Measurements from ENCODE around the gene DIP2C.

DIP2C gene

DNA sequence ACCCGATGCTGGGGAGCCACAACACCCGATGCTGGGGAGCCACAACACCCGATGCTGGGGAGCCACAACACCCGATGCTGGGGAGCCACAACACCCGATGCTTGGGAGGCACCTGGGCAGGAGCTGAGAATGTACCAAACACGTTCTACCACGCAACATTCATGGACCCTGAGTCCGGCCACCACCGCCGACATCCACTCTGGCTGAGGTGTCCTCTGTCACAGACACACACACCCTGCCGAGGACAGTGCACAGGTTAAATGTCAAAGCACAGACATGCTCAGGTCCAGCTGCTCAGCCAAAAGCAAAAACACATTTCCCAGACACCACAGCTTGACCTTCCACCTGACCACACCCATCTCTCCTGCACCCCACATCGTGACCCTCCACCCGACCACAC, 148.4 kb downstream of the DIP2C start:
- Histone ChIP-seq H3K36me3 (no peaks in the 10 kb centered on the region), H3K27ac (no peak overlapping the region), H3K9me3 (ENCODE audit: severe bottlenecking) (no peaks in the 10 kb centered on the region), H3K27me3 (ENCODE audit: insufficient read depth, low read depth, severe bottlenecking) (no peaks in the 10 kb centered on the region), H3K4me3 (ENCODE audit: low read depth, low read length) (no peak overlapping the region)
- no peak for DNase-seq
- TF ChIP-seq, protein P1, sequence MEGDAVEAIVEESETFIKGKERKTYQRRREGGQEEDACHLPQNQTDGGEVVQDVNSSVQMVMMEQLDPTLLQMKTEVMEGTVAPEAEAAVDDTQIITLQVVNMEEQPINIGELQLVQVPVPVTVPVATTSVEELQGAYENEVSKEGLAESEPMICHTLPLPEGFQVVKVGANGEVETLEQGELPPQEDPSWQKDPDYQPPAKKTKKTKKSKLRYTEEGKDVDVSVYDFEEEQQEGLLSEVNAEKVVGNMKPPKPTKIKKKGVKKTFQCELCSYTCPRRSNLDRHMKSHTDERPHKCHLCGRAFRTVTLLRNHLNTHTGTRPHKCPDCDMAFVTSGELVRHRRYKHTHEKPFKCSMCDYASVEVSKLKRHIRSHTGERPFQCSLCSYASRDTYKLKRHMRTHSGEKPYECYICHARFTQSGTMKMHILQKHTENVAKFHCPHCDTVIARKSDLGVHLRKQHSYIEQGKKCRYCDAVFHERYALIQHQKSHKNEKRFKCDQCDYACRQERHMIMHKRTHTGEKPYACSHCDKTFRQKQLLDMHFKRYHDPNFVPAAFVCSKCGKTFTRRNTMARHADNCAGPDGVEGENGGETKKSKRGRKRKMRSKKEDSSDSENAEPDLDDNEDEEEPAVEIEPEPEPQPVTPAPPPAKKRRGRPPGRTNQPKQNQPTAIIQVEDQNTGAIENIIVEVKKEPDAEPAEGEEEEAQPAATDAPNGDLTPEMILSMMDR (IDR thresholded peaks at IDR 0.05; ENCODE audit: low read depth, low read length) = no peak

GRCh38 chr10:538895-539294, 150.6 kb downstream of the DIP2C start:
- Histone ChIP-seq H3K27me3 (ENCODE audit: insufficient read depth, low read depth, severe bottlenecking) (no peaks in the 10 kb centered on the region), H3K36me3 (no peaks in the 10 kb centered on the region), H3K9me3 (ENCODE audit: severe bottlenecking) (no peaks in the 10 kb centered on the region), H3K4me3 (ENCODE audit: low read depth, low read length) (no peak overlapping the region), H3K27ac (no peak overlapping the region)
- TF ChIP-seq, protein P1 (IDR thresholded peaks at IDR 0.05; ENCODE audit: low read depth, low read length) = no peak
- DNase-seq = no peak

GRCh38 chr10:536935-537334, 152.5 kb downstream of the DIP2C start:
- Histone ChIP-seq H3K27ac (no peak overlapping the region), H3K9me3 (ENCODE audit: severe bottlenecking) (no peaks in the 10 kb centered on the region), H3K4me3 (ENCODE audit: low read depth, low read length) (no peak overlapping the region), H3K36me3 (no peaks in the 10 kb centered on the region), H3K27me3 (ENCODE audit: insufficient read depth, low read depth, severe bottlenecking) (no peaks in the 10 kb centered on the region)
- no peak for DNase-seq
- TF ChIP-seq, protein P1 (IDR thresholded peaks at IDR 0.05; ENCODE audit: low read depth, low read length) = no peak

GRCh38 chr10:536371-536925, 153.0 kb downstream of the DIP2C start:
- no peak for DNase-seq
- H3K27me3 ChIP-seq (ENCODE audit: insufficient read depth, low read depth, severe bottlenecking) = no peaks in the 10 kb centered on the region
- no peak overlapping the region for H3K27ac ChIP-seq
- H3K9me3 ChIP-seq (ENCODE audit: severe bottlenecking) = no peaks in the 10 kb centered on the region
- TF ChIP-seq, protein P1 (IDR thresholded peaks at IDR 0.05; ENCODE audit: low read depth, low read length) = no peak
- no peaks in the 10 kb centered on the region for H3K36me3 ChIP-seq
- H3K4me3 ChIP-seq (ENCODE audit: low read depth, low read length) = no peak overlapping the region

DNA sequence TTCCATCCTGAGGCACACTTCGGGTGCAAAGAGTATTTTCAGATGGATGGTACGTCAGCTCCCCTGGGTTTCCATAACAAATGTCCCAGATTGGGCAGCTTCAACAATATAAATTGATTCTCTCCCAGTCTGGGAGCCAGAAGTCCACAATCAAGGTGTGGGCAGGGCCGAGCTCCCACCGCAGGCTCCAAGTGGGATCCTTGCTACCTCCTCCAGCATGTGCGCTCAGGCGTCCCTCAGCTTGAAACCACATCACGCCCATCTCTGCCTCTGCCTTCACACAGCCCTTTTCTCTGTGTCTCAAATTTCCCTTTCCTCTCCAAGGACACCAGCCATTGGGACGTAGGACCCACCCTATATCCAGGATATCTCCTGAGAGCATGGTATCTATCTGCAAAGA, 153.5 kb downstream of the DIP2C start:
- no peak for DNase-seq

More for the DNA sequence above, 153.5 kb downstream of the DIP2C start:
- Histone ChIP-seq H3K9me3 (ENCODE audit: severe bottlenecking) (no peaks in the 10 kb centered on the region), H3K4me3 (ENCODE audit: low read depth, low read length) (no peak overlapping the region), H3K36me3 (no peaks in the 10 kb centered on the region), H3K27ac (no peak overlapping the region), H3K27me3 (ENCODE audit: insufficient read depth, low read depth, severe bottlenecking) (no peaks in the 10 kb centered on the region)
- TF ChIP-seq, protein P1 (IDR thresholded peaks at IDR 0.05; ENCODE audit: low read depth, low read length) = no peak

All from WERI-Rb-1 (cell line).